ENCODE results near the gene SH3D21. TPM values are rescaled to one million over a fixed set of nuclear protein-coding genes. Genes with fewer than 3 reads are reported as not detected.

SH3D21 gene
- total RNA-seq = 9.5 TPM

DNA sequence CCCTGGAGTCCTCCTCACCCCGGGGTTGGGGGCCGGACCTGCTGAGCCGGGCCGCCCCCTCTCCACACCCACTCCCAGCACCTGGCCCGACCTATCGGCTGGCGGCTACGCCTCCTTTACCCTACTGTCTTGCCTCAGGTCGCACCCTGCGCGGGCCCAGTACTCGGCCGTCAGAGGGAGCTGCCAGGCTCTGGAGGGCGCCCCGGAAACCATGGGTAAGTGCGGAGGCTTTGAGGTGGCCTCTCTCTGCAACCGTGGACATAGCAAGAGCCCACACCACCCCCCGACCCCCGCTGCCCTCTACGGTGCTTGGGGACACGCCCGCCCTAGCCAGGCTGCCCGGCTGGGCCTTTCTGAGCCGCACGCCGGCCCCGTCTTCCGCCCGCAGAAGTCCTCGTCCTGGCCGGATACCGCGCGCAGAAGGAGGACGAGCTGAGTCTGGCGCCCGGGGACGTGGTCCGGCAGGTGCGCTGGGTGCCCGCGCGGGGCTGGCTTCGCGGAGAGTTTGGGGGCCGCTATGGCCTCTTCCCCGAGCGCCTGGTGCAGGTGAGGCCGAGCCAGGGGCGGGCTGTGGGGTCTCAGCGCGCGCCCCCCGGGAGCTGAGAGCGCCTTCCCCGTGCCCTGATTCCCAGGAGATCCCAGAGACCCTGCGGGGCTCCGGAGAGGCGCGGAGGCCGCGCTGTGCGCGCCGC lies at the start of gene SH3D21:
Gene SH3D21 (plus strand): TSS at position 159 of the 692 bp plus-strand sequence. CDS start 53 bp downstream, at position 212.
- peak; percentile 70 for DNase-seq (ENCODE audit: low spot score)

DNA sequence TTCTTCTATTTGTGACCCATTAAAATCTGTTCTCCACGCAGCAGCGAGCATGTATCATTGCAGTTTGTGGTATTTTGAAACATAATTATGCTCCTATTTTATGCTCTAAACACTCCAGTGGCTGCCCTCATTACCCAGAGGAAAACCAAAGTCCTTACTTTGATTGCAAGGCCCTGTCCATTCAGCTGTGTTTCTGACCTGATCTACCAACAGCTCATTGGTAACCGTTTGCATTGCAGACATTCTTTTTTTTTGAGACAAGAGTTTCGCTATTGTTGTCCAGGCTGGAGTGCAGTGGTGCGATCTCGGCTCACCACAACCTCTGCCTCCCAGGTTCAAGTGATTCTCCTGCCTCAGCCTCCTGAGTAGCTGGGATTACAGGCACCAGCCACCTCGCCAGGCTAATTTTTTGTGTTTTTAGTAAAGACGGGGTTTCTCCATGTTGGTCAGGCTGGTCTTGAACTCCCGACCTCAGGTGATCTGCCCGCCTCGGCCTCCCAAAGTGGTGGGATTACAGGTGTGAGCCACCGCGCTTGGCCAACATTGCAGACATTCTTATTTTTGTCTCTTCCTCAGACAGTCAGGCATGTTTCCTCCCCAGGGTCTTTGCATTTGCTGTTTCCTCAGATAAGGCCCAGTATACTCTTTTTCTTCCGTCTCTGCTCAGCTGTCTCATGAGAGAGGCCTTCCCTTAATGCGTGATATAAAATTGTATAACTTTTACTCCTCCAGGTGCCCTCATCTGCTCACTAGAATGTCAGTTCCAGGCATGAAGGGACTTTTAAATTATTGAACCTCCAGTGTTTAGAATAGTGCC lies 49.4 kb upstream of the SH3D21 start:
- DNase-seq (ENCODE audit: low spot score) = no peak

DNA sequence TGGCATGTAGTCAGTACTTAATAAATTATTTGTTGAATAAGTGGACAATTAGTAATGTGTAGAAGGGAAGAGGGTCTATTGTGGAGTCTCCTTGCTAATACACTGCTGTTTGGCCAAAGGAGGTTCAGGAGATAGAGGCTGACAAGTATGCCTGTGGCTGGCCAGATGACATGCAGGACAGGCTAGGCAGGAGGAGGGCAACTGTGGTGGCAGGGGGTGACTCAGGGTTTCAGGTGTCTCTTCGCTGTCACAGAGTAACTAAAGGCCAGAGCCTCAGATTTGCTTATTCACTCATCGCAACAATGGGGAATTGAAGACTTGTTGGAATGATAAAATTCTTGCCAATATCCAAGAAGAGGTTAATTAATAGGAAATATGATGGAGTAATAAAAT lies 48.8 kb upstream of the SH3D21 start:
- DNase-seq (ENCODE audit: low spot score) = no peak

DNA sequence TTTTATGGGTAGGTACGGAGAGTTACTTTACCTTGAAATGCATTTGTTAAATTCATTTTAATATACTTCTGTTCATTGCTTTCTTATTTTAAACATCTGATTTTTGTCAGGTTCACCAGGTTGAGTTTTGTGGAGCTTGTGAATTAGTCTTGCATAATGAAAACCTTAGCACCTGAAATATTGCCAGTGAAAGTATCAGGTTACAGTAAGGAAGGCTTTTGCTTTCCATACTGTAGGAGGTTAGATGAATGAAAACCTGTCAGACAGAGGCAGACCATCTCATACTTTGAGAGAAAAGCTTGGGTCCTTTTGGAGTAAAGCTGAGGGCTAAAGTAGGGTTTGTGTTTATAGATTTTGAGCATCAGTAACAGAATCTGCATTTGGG lies 47.2 kb upstream of the SH3D21 start:
- no peak for DNase-seq (ENCODE audit: low spot score)

DNA sequence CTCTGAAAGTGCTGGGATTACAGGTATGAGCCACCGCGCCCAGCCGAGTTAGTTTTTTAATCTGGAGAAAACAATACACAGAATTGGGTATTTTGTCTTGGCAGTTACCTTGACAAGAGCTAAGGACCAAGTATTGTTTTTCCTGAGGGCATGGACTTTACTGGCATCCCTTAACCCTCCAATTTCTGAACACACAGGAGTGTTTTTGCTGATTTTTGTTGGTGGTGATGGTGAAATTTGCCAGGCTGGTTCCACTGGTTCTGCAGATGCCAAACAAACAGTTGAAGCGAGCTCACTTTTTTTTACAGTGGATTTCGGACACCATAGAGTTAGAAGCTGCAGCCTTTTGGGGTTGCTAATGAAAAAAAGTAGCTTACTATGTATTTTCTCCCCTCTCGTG lies 37.2 kb upstream of the SH3D21 start:
- no peak for DNase-seq (ENCODE audit: low spot score)

DNA sequence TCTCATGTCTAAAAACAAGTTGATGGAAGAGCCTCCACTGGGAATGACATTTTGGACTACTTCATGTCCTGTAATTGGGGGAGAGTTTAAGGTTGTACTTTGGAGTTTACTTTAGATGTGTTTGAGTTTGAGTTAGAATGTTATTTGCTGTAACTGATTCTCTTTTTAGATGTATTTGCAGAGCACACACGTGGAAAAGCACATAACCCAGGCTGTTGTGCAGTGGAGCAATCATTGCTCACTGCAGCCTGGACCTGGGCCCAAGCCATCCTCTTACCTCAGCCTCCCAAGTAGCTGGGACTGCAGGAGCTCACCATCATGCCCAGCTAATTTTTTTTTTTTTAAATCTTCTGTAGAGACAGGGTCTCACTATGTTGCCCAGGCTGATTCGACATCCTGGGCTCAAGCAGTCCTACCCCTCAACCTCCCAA lies 36.7 kb upstream of the SH3D21 start:
- no peak for DNase-seq (ENCODE audit: low spot score)

DNA sequence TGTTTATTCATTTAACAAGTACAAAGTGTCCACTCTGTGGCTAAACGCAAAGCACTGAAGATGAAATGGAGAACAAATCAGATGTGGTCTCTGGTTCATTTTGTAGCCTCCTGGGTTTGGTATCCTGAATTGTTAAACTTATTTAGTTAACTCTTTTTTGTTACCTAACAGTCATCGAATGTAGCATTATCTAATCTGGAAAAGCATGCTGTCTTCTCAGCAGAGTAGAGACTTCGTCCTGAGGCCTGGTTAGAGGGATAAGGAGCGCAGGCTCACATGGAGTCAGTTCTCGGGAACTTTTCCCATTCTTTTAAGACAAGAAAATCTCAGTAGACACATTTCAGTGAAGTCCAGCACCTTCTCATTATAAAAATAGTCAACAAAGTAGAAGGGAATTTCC lies 33.1 kb upstream of the SH3D21 start:
- no peak for DNase-seq (ENCODE audit: low spot score)

GRCh38 chr1:36274201-36274600 lies 32.0 kb upstream of the SH3D21 start:
- no peak for DNase-seq (ENCODE audit: low spot score)

DNA sequence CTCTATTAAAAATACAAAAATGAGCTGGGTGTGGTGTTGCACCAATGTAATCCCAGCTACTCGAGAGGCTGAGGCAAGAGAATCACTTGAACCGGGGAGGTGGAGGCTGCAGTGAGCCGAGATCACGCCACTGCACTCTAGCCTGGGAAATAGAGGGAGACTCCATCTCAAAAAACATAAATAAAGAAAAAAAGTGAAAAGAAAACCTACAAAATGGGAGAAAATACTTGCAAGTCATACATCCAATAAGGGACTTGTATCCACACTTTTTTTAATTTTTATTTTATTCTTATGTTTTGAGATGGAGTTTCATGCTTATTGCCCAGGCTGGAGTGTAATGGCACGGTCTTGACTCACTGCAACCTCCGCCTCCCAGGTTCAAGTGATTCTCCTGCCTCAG lies 29.5 kb upstream of the SH3D21 start:
- DNase-seq (ENCODE audit: low spot score) = no peak

GRCh38 chr1:36279110-36279788 lies 26.9 kb upstream of the SH3D21 start:
- DNase-seq (ENCODE audit: low spot score) = no peak

DNA sequence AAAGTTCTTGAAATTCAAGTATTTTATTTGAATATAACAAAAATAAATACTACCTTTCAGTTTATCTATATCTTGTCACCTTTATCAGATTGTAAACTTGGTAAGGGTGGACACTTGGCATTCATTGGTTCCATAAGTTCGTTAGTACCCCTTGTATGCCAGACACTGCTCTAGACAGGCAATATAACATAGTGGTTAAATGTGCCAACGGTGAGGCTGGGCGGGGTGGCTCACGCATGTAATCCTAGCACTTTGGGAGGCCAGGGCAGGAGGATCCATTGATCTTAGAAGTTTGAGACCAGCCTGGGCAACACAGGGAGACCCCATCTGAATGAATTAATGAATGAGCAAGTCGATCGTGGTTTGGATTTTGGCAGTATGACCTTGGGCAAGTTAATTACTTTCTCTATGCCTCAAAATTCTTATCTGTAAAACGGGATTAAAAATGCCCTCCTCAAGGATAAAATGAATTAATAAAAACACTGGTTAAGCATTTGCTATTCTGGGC lies 26.3 kb upstream of the SH3D21 start:
- DNase-seq (ENCODE audit: low spot score) = no peak

DNA sequence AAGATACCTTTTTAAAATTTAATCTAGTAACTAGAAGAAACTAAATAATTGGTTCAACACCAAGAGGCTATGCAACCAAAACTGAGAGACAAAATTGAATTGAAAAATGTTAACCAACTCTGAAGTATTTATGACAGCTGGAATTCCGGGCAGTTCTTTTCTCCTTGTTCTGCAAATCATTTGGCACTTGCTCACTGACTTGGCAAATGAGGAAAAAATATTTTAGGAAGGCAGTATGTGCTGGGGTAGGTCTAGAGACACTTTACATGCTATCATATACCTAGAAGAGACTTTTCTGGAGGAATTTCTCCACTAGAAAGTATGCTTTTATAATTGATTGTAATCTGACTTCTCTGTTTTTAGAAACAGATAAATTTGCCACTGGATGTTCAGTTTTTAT lies 22.1 kb upstream of the SH3D21 start:
- DNase-seq (ENCODE audit: low spot score) = no peak

DNA sequence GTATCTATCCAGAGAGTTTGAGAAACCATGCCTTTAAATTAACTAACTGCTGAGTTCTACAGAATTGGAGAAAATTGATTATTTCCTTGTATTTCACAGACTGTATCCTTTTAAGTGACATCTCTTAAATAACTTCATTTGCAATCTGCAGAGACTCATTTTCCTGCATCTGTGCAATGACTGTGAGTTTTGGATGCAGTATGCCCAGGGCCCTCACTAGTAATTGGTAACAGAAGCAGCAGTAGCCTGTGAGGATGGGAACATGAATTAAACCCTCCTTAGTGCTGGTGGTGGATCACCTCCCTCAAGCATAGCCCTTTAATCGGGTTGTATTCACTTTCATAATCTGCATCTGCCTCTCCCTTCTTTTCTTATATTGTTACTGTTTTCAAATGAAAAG lies 21.7 kb upstream of the SH3D21 start:
- DNase-seq (ENCODE audit: low spot score) = no peak

- DNase-seq (ENCODE audit: low spot score) = peak; percentile 73
Measured at GRCh38 chr1:36285443-36286101, 20.6 kb upstream of the SH3D21 start.

GRCh38 chr1:36286802-36287201 lies 19.4 kb upstream of the SH3D21 start:
- DNase-seq (ENCODE audit: low spot score) = no peak

GRCh38 chr1:36287595-36287994 lies 18.6 kb upstream of the SH3D21 start:
- no peak for DNase-seq (ENCODE audit: low spot score)

GRCh38 chr1:36295390-36295789 lies 10.8 kb upstream of the SH3D21 start:
- DNase-seq (ENCODE audit: low spot score) = no peak

GRCh38 chr1:36297062-36297461 lies 9.1 kb upstream of the SH3D21 start:
- DNase-seq (ENCODE audit: low spot score) = no peak

DNA sequence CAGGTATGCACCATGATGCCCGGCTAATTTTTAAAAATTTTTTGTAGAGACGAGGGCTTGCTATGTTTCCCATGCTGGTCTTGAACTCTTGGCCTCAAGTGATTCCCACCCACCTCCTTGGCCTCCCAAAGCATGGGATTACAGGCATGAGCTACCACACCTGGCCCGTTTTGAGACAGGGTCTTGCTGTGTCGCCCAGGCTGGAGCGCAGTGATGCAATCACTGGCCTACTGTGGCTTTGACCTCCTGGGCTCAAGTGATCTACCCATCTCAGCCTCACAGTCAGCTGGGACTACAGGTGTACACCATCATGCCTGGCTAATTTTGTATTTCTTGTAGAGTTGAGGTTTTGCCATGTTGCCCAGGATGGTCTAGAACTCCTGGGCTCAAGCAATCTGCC lies 7.5 kb upstream of the SH3D21 start:
- no peak for DNase-seq (ENCODE audit: low spot score)

DNA sequence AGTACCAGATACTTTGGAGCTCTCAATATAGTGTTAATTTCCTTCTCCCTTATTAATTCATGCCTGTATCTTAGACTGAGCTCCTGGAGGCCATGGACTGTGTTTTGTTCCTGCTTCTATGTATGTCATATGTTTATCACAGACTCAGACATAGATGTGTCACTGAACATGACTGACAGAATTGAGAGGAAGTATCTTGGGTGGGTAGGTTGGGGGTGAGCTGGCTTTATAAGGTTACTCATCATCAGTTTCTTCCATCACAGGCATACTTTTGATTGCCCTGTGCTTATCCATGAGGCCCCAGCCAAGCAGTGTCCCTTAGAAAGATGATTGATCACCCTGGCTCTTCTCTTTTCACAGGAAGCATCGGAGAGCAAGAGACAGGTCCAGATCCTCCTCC lies 5.6 kb upstream of the SH3D21 start:
- DNase-seq (ENCODE audit: low spot score) = no peak

- DNase-seq (ENCODE audit: low spot score) = no peak
Measured at GRCh38 chr1:36301220-36301619, 4.9 kb upstream of the SH3D21 start.

- DNase-seq (ENCODE audit: low spot score) = no peak
Measured at GRCh38 chr1:36303244-36303643, 2.9 kb upstream of the SH3D21 start.

Data from ureter (tissue), 1 donor.